ENCODE measurements around the gene ATP6V0E1. TPM values are rescaled to one million over a fixed set of nuclear protein-coding genes. Genes with fewer than 3 reads are reported as not detected.

ATP6V0E1 gene
- total and polyA plus RNA-seq, 2 donors (not counting 3 experiments of a cell fraction or from before 2014, with no cell fraction given): 217 to 278 TPM

GRCh38 chr5:172979778-172980177, 3.8 kb upstream of the ATP6V0E1 start:
- no peak overlapping the region for H3K4me2 ChIP-seq (ENCODE audit: insufficient read depth, low read length)
- POLR2A ChIA-PET: no interaction called here
- H3K79me2 ChIP-seq (ENCODE audit: control insufficient read depth, insufficient read depth, low read length): peaks cover 11% of the 10 kb centered on the region
- TF ChIP-seq MAX (IDR thresholded peaks at IDR 0.05; ENCODE audit: insufficient read depth, insufficient read length): no peak
- TF ChIP-seq POLR2A (IDR thresholded peaks at IDR 0.05; ENCODE audit: low read depth, low read length): no peak
- no peaks in the 10 kb centered on the region for H3K36me3 ChIP-seq (ENCODE audit: control insufficient read depth in 2 of 2, extremely low read depth in 1 of 2, insufficient read depth in 2 of 2, low read length in 2 of 2)
- no peak overlapping the region for H3K4me3 ChIP-seq (replicated peaks in 1 of 3; ENCODE audit: insufficient read depth in 1 of 3, low read depth in 1 of 3, low read length in 3 of 3)
- DNase-seq (ENCODE audit: low read depth, low spot score) (no peak), FAIRE-seq (no peak)
- no peaks in the 10 kb centered on the region for H3K27me3 ChIP-seq (ENCODE audit: control insufficient read depth in 2 of 2, insufficient read depth in 2 of 2, low read length in 2 of 2)
- H4K20me1 ChIP-seq (replicated peaks; ENCODE audit: control insufficient read depth, extremely low read depth, insufficient read depth, low read length): no peaks in the 10 kb centered on the region
- no peak overlapping the region for H3K9ac ChIP-seq (replicated peaks; ENCODE audit: extremely low read depth, insufficient read depth, low read length)
- BruUV-seq (replicated peaks): no TSS peak
- H3K9me3 ChIP-seq (replicated peaks; ENCODE audit: control insufficient read depth, insufficient read depth, low read length): no peaks in the 10 kb centered on the region
- intact Hi-C loops (cut with micrococcal nuclease) (loop anchor here (2.0 kb wide), 1 partner anchor 593 kb away; no protein-coding TSS in a partner anchor), dilution Hi-C loops (cut with MboI; ENCODE audit: extremely low pct_ligation_motif_present, low sequenced_read_pairs) (no loop called here)
- no peaks in the 10 kb centered on the region for H3K9me1 ChIP-seq (replicated peaks; ENCODE audit: control insufficient read depth, extremely low read depth, insufficient read depth, low read length)
- H2AFZ ChIP-seq (ENCODE audit: low read depth, low read length): no peak overlapping the region
- H3K4me1 ChIP-seq (ENCODE audit: control insufficient read depth, extremely low read depth, insufficient read depth, low read length): peaks cover 3% of the 10 kb centered on the region
- no peak overlapping the region for H3K27ac ChIP-seq (ENCODE audit: insufficient read depth, low read depth, low read length)
- CTCF ChIA-PET: interaction anchor here (1.1 to 3.2 kb wide), 11 partner anchors 8 to 352 kb away, joined by 3 to 9 read pairs (median 5); no protein-coding TSS in a partner anchor

- no peaks in the 10 kb centered on the region for H3K36me3 ChIP-seq (ENCODE audit: control insufficient read depth in 2 of 2, extremely low read depth in 1 of 2, insufficient read depth in 2 of 2, low read length in 2 of 2)
- POLR2A ChIA-PET: no interaction called here
- H3K4me1 ChIP-seq (ENCODE audit: control insufficient read depth, extremely low read depth, insufficient read depth, low read length): peaks cover 13% of the 10 kb centered on the region
- no peaks in the 10 kb centered on the region for H3K27me3 ChIP-seq (ENCODE audit: control insufficient read depth in 2 of 2, insufficient read depth in 2 of 2, low read length in 2 of 2)
- no peaks in the 10 kb centered on the region for H3K9me3 ChIP-seq (replicated peaks; ENCODE audit: control insufficient read depth, insufficient read depth, low read length)
- H4K20me1 ChIP-seq (replicated peaks; ENCODE audit: control insufficient read depth, extremely low read depth, insufficient read depth, low read length): no peaks in the 10 kb centered on the region
- no peaks in the 10 kb centered on the region for H3K9me1 ChIP-seq (replicated peaks; ENCODE audit: control insufficient read depth, extremely low read depth, insufficient read depth, low read length)
- BruUV-seq (replicated peaks): no TSS peak
- DNase-seq (ENCODE audit: low read depth, low spot score) (no peak), FAIRE-seq (no peak)
- no peak overlapping the region for H2AFZ ChIP-seq (ENCODE audit: low read depth, low read length)
- dilution Hi-C loops (cut with MboI; ENCODE audit: extremely low pct_ligation_motif_present, low sequenced_read_pairs) (no loop called here), intact Hi-C loops (cut with micrococcal nuclease) (loop anchor here (2.0 kb wide), 1 partner anchor 275 kb away; no protein-coding TSS in a partner anchor)
- no peak overlapping the region for H3K4me3 ChIP-seq (replicated peaks in 1 of 3; ENCODE audit: insufficient read depth in 1 of 3, low read depth in 1 of 3, low read length in 3 of 3)
- TF ChIP-seq MAX (IDR thresholded peaks at IDR 0.05; ENCODE audit: insufficient read depth, insufficient read length): no peak
- no peak for TF ChIP-seq POLR2A (IDR thresholded peaks at IDR 0.05; ENCODE audit: low read depth, low read length)
- no peak for TF ChIP-seq GATA2 (IDR thresholded peaks at IDR 0.05; ENCODE audit: insufficient read depth, insufficient read length, low read depth, low read length)
- TF ChIP-seq JUN (IDR thresholded peaks at IDR 0.05; ENCODE audit: borderline replicate concordance, insufficient read depth, insufficient read length, low read depth): no peak
- TF ChIP-seq EZH2 (IDR thresholded peaks at IDR 0.05; ENCODE audit: borderline replicate concordance, low read depth, low read length, severe bottlenecking): no peak
- no peak for TF ChIP-seq MYC (IDR thresholded peaks at IDR 0.05; ENCODE audit: low read depth, low read length)
- TF ChIP-seq FOS (IDR thresholded peaks at IDR 0.05; ENCODE audit: borderline replicate concordance, insufficient read depth, low read length): no peak
- no peak for TF ChIP-seq CTCF (IDR thresholded peaks at IDR 0.05; ENCODE audit: extremely low read depth in 1 of 2, insufficient read depth in 1 of 2, low read depth in 1 of 2, low read length in 2 of 2)
- TF ChIP-seq POLR2AphosphoS5 (IDR thresholded peaks at IDR 0.05; ENCODE audit: insufficient read depth, low read depth, low read length): no peak
- CTCF ChIA-PET: interaction anchor here (0.9 to 3.2 kb wide), 5 partner anchors 10 to 275 kb away, joined by 3 to 9 read pairs (median 4); no protein-coding TSS in a partner anchor
- no peak overlapping the region for H3K9ac ChIP-seq (replicated peaks; ENCODE audit: extremely low read depth, insufficient read depth, low read length)
- no peak overlapping the region for H3K4me2 ChIP-seq (ENCODE audit: insufficient read depth, low read length)
- no peak overlapping the region for H3K27ac ChIP-seq (ENCODE audit: insufficient read depth, low read depth, low read length)
- H3K79me2 ChIP-seq (ENCODE audit: control insufficient read depth, insufficient read depth, low read length): peaks cover 28% of the 10 kb centered on the region
Observed at GRCh38 chr5:172981931-172982330, 1.6 kb upstream of the ATP6V0E1 start.

Measured in endothelial cell of umbilical vein (primary cell).